Stomach (tissue), 9 donors: ENCODE results near the gene MAGI2. TPM values are rescaled to one million over a fixed set of nuclear protein-coding genes. Genes with fewer than 3 reads are reported as not detected.
A peak's percentile ranks its signal among the peaks of the same experiment; 100 is the strongest.

ENCODE experiments used
- DNase-seq, 2 donors: peaks; one replicate each; pipeline versions ENCODE4 v3.0.0 to v3.0.0-alpha.2; 2013 to 2019
- H3K27ac ChIP-seq, 5 donors: fragments of 200-600 bp in 4 of 5; sonication (generic) in 4 of 5; one replicate each; pipeline ENCODE4 v1.5.1; 2013 to 2019; ENCODE audit warnings: mild to moderate bottlenecking in 1 of 5, moderate library complexity in 1 of 5
- H3K27me3 ChIP-seq, 3 donors: fragments of 200-600 bp; sonication (generic); one replicate each; pipeline ENCODE4 v1.5.1; 2017 to 2019; ENCODE audit warnings: mixed run types in 1 of 3
- H3K36me3 ChIP-seq, 4 donors: fragments of 200-600 bp; sonication (generic); 1 replicate in 3 of 4; 2 replicates in 1 of 4; pipeline ENCODE4 v1.5.1; 2016 to 2019
- H3K4me1 ChIP-seq, 4 donors: fragments of 200-600 bp; sonication (generic); one replicate each; pipeline ENCODE4 v1.5.1; 2016 to 2019
- H3K4me3 ChIP-seq, 4 donors: fragments of 200-600 bp; sonication (generic) in 3 of 4; one replicate each; pipeline ENCODE4 v1.5.1; 2016 to 2019; ENCODE audit warnings: mild to moderate bottlenecking in 1 of 4
- H3K9me3 ChIP-seq, 4 donors: fragments of 200-600 bp; sonication (generic); one replicate each; pipeline ENCODE4 v1.5.1; 2016 to 2019
- CTCF ChIP-seq, 7 experiments: fragments of 450-650 bp in 4 of 7; fragments of 200-600 bp in 3 of 7; sonication (generic) in 3 of 7; IDR thresholded peaks; one replicate each; pipeline ENCODE4 v1.5.1; 2016 to 2019; ENCODE audit warnings: antibody characterized with exemption in 7 of 7, control low read depth in 2 of 7, mild to moderate bottlenecking in 1 of 7
- EP300 ChIP-seq: sonication (generic); formaldehyde crosslinking; IDR thresholded peaks from one replicate; pipeline ENCODE4 v1.6.1; 2017; ENCODE audit warnings: antibody characterized with exemption
- POLR2A ChIP-seq, 4 donors: fragments of 450-650 bp; IDR thresholded peaks; one replicate each; pipeline ENCODE4 v1.6.1; 2016; ENCODE audit warnings: antibody characterized with exemption in 4 of 4, control low read depth in 2 of 4, mild to moderate bottlenecking in 1 of 4, moderate library complexity in 1 of 4
- POLR2AphosphoS5 ChIP-seq, 3 donors: sonication (generic); formaldehyde crosslinking; IDR thresholded peaks; one replicate each; pipeline ENCODE4 v1.6.1; 2016; ENCODE audit warnings: antibody characterized with exemption in 3 of 3
- WGBS, 5 donors: extraction: QIAGEN DNeasy Blood & Tissue Kit in 3 of 5; methylation state at CpG; one replicate each; pipeline versions ENCODE4 v1.1.5 to v1.1.7; 2013 to 2018; 5-methylcytosine and 5-hydroxymethylcytosine counted together
- intact Hi-C: fragments of 100-400 bp; cut with DNase I; formaldehyde crosslinking; loops from one replicate; pipeline ENCODE4 v1.15.1; 2023; ENCODE audit warnings: low total_unique reads
- polyA plus RNA-seq, 3 donors: library from polyadenylated mRNA; stranded (reverse); fragments of 200-250 nt; gene quantifications; one replicate each; pipeline ENCODE4 v1.2.3, GENCODE V29; 2013
- total RNA-seq, 5 donors: library from RNA; depleted of rRNA; stranded (reverse); fragments of >200 nt; gene quantifications; one replicate each; pipeline versions ENCODE4 v1.1.0 to v1.2.3, GENCODE V29; 2014 to 2016
- donor health status: healthy with polysubstance abuse.
- donor health status: Bipolar disorder and iron deficiency.
- donor health status: healthy.

Gene MAGI2
- total and polyA plus RNA-seq, 8 donors = 0.92 to 53.9 (median 5.8) TPM

- Histone ChIP-seq H3K9me3 (peaks cover 0 to 5% (median 0%) of the 10 kb centered on the region in 4 donors), H3K4me1 (no peaks in the 10 kb centered on the region), H3K4me3 (no peak overlapping the region), H3K27me3 (no peaks in the 10 kb centered on the region), H3K27ac (no peak overlapping the region), H3K36me3 (no peaks in the 10 kb centered on the region)
- DNase-seq = peak in 1 of 2 donors; percentile 47
- WGBS, 5 donors = 36 to 59% (median 43%) methylated on average over 2 of the region's 2 CpGs
- no peak for TF ChIP-seq POLR2A (IDR thresholded peaks at IDR 0.05)
- TF ChIP-seq POLR2AphosphoS5 (IDR thresholded peaks at IDR 0.05) = no peak
- no peak for TF ChIP-seq EP300
- TF ChIP-seq CTCF (IDR thresholded peaks at IDR 0.05) = no peak
- intact Hi-C loops = no loop called here
Observed at GRCh38 chr7:78620920-78621319, 832.5 kb downstream of the MAGI2 start.

DNA sequence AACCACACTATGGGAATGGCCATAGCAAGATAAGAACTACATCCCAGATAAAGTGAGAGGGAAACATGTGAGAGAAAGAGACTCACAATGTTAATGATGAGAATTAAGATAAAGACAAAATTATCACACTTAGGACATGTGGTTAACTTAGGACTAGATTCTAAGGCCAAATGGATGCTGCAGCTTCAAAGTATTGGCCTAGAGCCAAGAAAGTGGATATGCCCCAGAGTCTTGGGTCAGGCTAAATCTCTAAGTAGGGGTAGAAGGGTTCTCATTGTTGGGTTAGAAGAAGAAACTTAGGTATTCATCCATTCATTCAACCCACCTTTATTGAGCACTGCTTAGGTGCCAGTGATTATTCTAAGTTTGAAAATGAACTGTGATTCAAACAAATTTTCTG lies 836.9 kb downstream of the MAGI2 start:
- no peaks in the 10 kb centered on the region for H3K9me3 ChIP-seq
- H3K27ac ChIP-seq = no peak overlapping the region
- TF ChIP-seq POLR2AphosphoS5 (IDR thresholded peaks at IDR 0.05) (no peak), EP300 (no peak), CTCF (IDR thresholded peaks at IDR 0.05) (no peak), POLR2A (IDR thresholded peaks at IDR 0.05) (no peak)
- H3K4me3 ChIP-seq = no peak overlapping the region
- H3K36me3 ChIP-seq = no peaks in the 10 kb centered on the region
- intact Hi-C loops = no loop called here
- H3K4me1 ChIP-seq = no peaks in the 10 kb centered on the region
- H3K27me3 ChIP-seq = no peaks in the 10 kb centered on the region
- DNase-seq = no peak

- intact Hi-C loops = no loop called here
- Histone ChIP-seq H3K9me3 (no peaks in the 10 kb centered on the region), H3K36me3 (no peaks in the 10 kb centered on the region), H3K4me1 (no peaks in the 10 kb centered on the region), H3K4me3 (no peak overlapping the region), H3K27ac (no peak overlapping the region), H3K27me3 (no peaks in the 10 kb centered on the region)
- DNase-seq = no peak
- 83 to 88% (median 86%) methylated on average over 2 of the region's 2 CpGs for whole genome bisulfite sequencing, 5 donors
- TF ChIP-seq POLR2A (IDR thresholded peaks at IDR 0.05) (no peak), EP300 (no peak), CTCF (IDR thresholded peaks at IDR 0.05) (no peak), POLR2AphosphoS5 (IDR thresholded peaks at IDR 0.05) (no peak)
Observed at GRCh38 chr7:78609281-78609680, 844.2 kb downstream of the MAGI2 start.

DNA sequence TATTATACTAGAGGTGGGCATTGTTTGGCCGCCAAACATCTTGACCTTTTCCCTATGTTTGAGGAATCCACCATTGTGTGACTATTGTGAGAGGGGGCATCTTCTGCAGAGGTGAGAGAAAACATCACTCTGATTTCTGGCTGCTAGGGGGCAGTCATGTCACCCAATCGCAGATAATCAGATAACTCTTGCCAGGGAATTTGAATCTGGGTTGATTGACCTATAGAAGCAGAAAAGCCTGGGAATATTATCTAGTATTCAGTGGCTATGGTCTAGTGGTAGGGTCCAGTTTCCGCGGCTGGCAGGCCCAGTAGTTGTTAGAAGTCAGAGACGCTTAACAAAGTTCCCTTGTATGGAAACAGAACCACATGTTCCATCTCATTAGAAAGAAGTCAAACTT lies 846.4 kb downstream of the MAGI2 start:
- intact Hi-C loops = no loop called here
- Histone ChIP-seq H3K36me3 (no peaks in the 10 kb centered on the region), H3K27me3 (no peaks in the 10 kb centered on the region), H3K4me3 (no peak overlapping the region), H3K4me1 (no peaks in the 10 kb centered on the region), H3K9me3 (no peaks in the 10 kb centered on the region), H3K27ac (no peak overlapping the region)
- TF ChIP-seq EP300 (no peak), POLR2A (IDR thresholded peaks at IDR 0.05) (no peak), POLR2AphosphoS5 (IDR thresholded peaks at IDR 0.05) (no peak), CTCF (IDR thresholded peaks at IDR 0.05) (no peak)
- peak in 1 of 2 donors; percentile 1 for DNase-seq
- 61 to 76% (median 73%) methylated on average over 5 of the region's 5 CpGs for WGBS, 5 donors
